GM21723 (cell line): ENCODE measurements around the gene CNNM3.
"Not testable (repeated sequence)": the region's sequence is repeated elsewhere in the genome, so short reads cannot be mapped to it uniquely, and the experiment has no call there.

Experiments
- ATAC-seq: cut with Tn5 transposase; IDR thresholded peaks from one replicate; pipeline ENCODE4 v1.9.1; 2021; ENCODE audit warnings: mild to moderate bottlenecking, moderate library complexity; ENCODE audit not compliant: unreplicated experiment

The CNNM3 gene

GRCh38 chr2:96860065-96861029 lies 44.3 kb downstream of the CNNM3 start:
- no peak for ATAC-seq

- ATAC-seq: no peak
Measured at GRCh38 chr2:96861074-96861473, 45.0 kb downstream of the CNNM3 start.

GRCh38 chr2:96863056-96863455 lies 47.0 kb downstream of the CNNM3 start:
- ATAC-seq: not testable (repeated sequence)

- no peak for ATAC-seq
Measured at GRCh38 chr2:96863575-96864342, 47.7 kb downstream of the CNNM3 start.

GRCh38 chr2:96864343-96865091 lies 48.4 kb downstream of the CNNM3 start:
- ATAC-seq: no peak

- no peak for ATAC-seq
Measured at GRCh38 chr2:96865654-96866053, 49.6 kb downstream of the CNNM3 start.

GRCh38 chr2:96866149-96866548 lies 50.1 kb downstream of the CNNM3 start:
- no peak for ATAC-seq

- no peak for ATAC-seq
Measured at GRCh38 chr2:96866586-96866985, 50.5 kb downstream of the CNNM3 start.

- ATAC-seq: no peak
Measured at GRCh38 chr2:96866986-96867755, 51.1 kb downstream of the CNNM3 start.

- peak; percentile 19 for ATAC-seq
Measured at GRCh38 chr2:96867756-96868554, 51.9 kb downstream of the CNNM3 start.

- peak; percentile 42 for ATAC-seq
Measured at GRCh38 chr2:96868555-96869280, 52.6 kb downstream of the CNNM3 start.

- no peak for ATAC-seq
Measured at GRCh38 chr2:96869281-96869821, 53.3 kb downstream of the CNNM3 start.

GRCh38 chr2:96869822-96870625 lies 54.0 kb downstream of the CNNM3 start, which contains the start of gene SEMA4C:
SEMA4C (minus strand) TSS chr2:96870080; CDS start chr2:96867886, 2,194 bp downstream.
- ATAC-seq: no peak

- ATAC-seq: no peak
Measured at GRCh38 chr2:96870626-96871255, 54.7 kb downstream of the CNNM3 start.

GRCh38 chr2:96872591-96873349 lies 56.7 kb downstream of the CNNM3 start:
- ATAC-seq: no peak

- ATAC-seq: no peak
Measured at GRCh38 chr2:96873651-96874096, 57.6 kb downstream of the CNNM3 start.
